Vagina (tissue), 2 donors: Measurements from ENCODE around the gene DGCR8.

Experiments used
- CTCF ChIP-seq, 3 experiments: fragments of 450-650 bp in 2 of 3; fragments of 200-600 bp in 1 of 3; sonication (generic) in 1 of 3; IDR thresholded peaks; one replicate each; pipeline ENCODE4 v1.5.1; 2017 to 2019; ENCODE audit warnings: antibody characterized with exemption in 3 of 3, mild to moderate bottlenecking in 2 of 3, moderate library complexity in 2 of 3
- POLR2AphosphoS5 ChIP-seq, 2 donors: sonication (generic); formaldehyde crosslinking; IDR thresholded peaks; one replicate each; pipeline ENCODE4 v1.9.0; 2017; ENCODE audit warnings: antibody characterized with exemption in 2 of 2, mild to moderate bottlenecking in 2 of 2, low read depth in 1 of 2; ENCODE audit not compliant: insufficient read depth in 1 of 2

- TF ChIP-seq CTCF (IDR thresholded peaks at IDR 0.05) (no peak), POLR2AphosphoS5 (IDR thresholded peaks at IDR 0.05; ENCODE audit: insufficient read depth in 1 of 2, low read depth in 1 of 2) (no peak)
Observed at GRCh38 chr22:20056696-20057386, 23.2 kb upstream of the DGCR8 start.
